Breast epithelium (tissue), 3 donors: Measurements from ENCODE around the gene PPP1R1B.

Experiments used
- POLR2A ChIP-seq: fragments of 450-650 bp; IDR thresholded peaks from one replicate; pipeline ENCODE4 v1.6.1; 2016; ENCODE audit warnings: antibody characterized with exemption, mild to moderate bottlenecking, moderate library complexity
- POLR2AphosphoS5 ChIP-seq, 3 donors: sonication (generic); formaldehyde crosslinking; IDR thresholded peaks; one replicate each; pipeline ENCODE4 v1.6.1; 2017; ENCODE audit warnings: antibody characterized with exemption in 3 of 3
- TF ChIP-seq, protein P1 (sequence below), 3 donors: fragments of 450-650 bp; IDR thresholded peaks; one replicate each; pipeline ENCODE4 v1.5.1; 2016 to 2017; ENCODE audit warnings: antibody characterized with exemption in 3 of 3, mild to moderate bottlenecking in 3 of 3, moderate library complexity in 3 of 3

DNA sequence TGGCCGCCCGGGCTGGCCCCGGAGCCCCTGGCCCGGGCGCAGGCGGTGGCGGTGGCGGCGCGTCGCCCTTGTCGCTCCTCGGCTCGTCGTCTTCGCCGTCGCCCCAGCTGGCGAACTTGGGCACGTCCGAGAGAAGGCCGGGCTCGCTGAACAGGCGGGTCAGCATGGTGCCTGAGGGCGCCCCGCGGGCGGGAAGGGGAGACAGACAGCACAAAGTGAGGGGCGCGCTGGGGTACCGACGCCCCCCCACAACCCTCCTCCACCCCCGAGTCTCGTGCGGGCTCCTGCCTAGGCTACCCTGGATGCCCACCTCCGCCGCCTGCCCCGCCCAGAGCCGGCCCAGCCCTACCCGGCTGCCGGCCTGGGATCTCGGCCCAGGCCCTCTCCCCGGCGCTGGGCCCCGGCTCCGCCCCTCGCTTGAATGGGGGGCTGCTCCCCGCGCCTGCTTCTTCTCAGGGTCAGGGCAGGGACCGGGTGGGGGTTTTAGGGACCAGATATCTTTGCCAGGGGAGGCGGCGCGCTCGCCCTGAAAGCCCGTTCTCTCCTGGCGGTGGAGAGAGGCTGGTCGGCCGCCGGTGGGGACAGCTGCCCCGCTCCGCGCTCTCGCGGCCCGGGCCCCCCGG is 20.2 kb upstream of the PPP1R1B start:
- TF ChIP-seq, protein P1, sequence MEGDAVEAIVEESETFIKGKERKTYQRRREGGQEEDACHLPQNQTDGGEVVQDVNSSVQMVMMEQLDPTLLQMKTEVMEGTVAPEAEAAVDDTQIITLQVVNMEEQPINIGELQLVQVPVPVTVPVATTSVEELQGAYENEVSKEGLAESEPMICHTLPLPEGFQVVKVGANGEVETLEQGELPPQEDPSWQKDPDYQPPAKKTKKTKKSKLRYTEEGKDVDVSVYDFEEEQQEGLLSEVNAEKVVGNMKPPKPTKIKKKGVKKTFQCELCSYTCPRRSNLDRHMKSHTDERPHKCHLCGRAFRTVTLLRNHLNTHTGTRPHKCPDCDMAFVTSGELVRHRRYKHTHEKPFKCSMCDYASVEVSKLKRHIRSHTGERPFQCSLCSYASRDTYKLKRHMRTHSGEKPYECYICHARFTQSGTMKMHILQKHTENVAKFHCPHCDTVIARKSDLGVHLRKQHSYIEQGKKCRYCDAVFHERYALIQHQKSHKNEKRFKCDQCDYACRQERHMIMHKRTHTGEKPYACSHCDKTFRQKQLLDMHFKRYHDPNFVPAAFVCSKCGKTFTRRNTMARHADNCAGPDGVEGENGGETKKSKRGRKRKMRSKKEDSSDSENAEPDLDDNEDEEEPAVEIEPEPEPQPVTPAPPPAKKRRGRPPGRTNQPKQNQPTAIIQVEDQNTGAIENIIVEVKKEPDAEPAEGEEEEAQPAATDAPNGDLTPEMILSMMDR (IDR thresholded peaks at IDR 0.05), result no peak
- no peak for TF ChIP-seq POLR2A
- TF ChIP-seq POLR2AphosphoS5 (IDR thresholded peaks at IDR 0.05), result no peak
